Measurements from ENCODE around the gene STK10. TPM values are rescaled to one million over a fixed set of nuclear protein-coding genes. Genes with fewer than 3 reads are reported as not detected.

The STK10 gene
- total and polyA plus RNA-seq, 2 of the 8 experiments (the other 6 are each of a cell fraction or from before 2014, with no cell fraction given) = 10.5 to 21.4 TPM

DNA sequence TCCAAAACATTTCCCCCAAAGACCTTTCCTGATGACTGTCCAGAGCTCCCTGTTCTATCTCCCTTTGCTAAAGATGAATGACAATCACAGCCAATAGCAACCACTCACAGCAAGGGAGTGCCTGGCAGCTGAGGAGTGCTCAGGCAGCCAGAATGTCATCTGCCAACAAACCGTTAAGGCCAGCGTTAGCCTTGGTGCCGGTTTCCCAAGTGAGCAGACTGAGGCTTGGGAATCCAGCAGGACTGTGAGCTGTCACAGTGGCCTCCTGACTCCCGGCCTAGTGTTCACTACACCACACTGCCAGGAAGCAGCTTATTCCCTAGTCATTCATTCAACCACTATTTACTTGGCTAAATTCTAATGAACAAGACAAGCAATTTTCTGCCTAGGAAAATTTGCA lies 24.7 kb downstream of the STK10 start:
- Histone ChIP-seq H3K9ac (replicated peaks in 1 of 4; ENCODE audit: extremely low read depth in 1 of 4, low read depth in 3 of 4, low read length in 3 of 4) (no peak overlapping the region), H2BK15ac (ENCODE audit: low read length) (no peak overlapping the region; the same call in 1 of the 2 replicates), H2BK20ac (ENCODE audit: low read length) (no peak overlapping the region), H3K79me2 (ENCODE audit: control insufficient read depth in 1 of 2, insufficient read depth in 2 of 2, low read length in 2 of 2) (no peaks in the 10 kb centered on the region), H3K4me2 (ENCODE audit: insufficient read depth in 1 of 2, low read depth in 2 of 2, low read length in 2 of 2) (no peak overlapping the region), H2AFZ (ENCODE audit: low read length) (no peak overlapping the region), H4K5ac (ENCODE audit: insufficient read length, low read depth, low read length) (no peak overlapping the region), H4K20me1 (replicated peaks in 1 of 2; ENCODE audit: control insufficient read depth in 1 of 2, insufficient read depth in 2 of 2, low read length in 2 of 2) (no peaks in the 10 kb centered on the region), H2BK12ac (ENCODE audit: low read depth, low read length) (no peak overlapping the region), H3K36me3 (ENCODE audit: control insufficient read depth in 2 of 4, insufficient read depth in 4 of 4, low read length in 3 of 4) (no peaks in the 10 kb centered on the region), H3K9me3 (ENCODE audit: insufficient read depth in 2 of 2, low read depth in 1 of 2, low read length in 1 of 2) (no peaks in the 10 kb centered on the region), H3K23ac (ENCODE audit: insufficient read length) (no peak overlapping the region), H4K91ac (replicated peaks; ENCODE audit: insufficient read length, low read length) (no peak overlapping the region), H3K79me1 (ENCODE audit: low read depth, low read length) (peaks cover 8% of the 10 kb centered on the region; the same call in 1 of the 2 replicates), H2AK5ac (ENCODE audit: low read depth, low read length) (no peak overlapping the region), H3K18ac (ENCODE audit: extremely low read depth, low read length) (no peak overlapping the region), H3K27me3 (replicated peaks in 1 of 4; ENCODE audit: control insufficient read depth in 3 of 4, extremely low read depth in 1 of 4, insufficient read depth in 3 of 4, low read length in 3 of 4) (no peaks in the 10 kb centered on the region), H3K23me2 (ENCODE audit: low read depth, low read length) (no peaks in the 10 kb centered on the region), H4K8ac (ENCODE audit: extremely low read depth, insufficient read depth, low read length) (no peak overlapping the region), H3K4ac (replicated peaks; ENCODE audit: insufficient read length, low read depth, low read length) (no peak overlapping the region), H3K56ac (replicated peaks; ENCODE audit: insufficient read length, low read depth, low read length) (no peak overlapping the region), H2BK120ac (replicated peaks; ENCODE audit: low read depth, low read length) (no peak overlapping the region), H3K27ac (ENCODE audit: low read depth, low read length) (no peak overlapping the region), H3K4me3 (ENCODE audit: extremely low read depth in 1 of 4, insufficient read depth in 2 of 4, low read depth in 3 of 4, low read length in 4 of 4) (no peak overlapping the region), H3K4me1 (replicated peaks in 1 of 4; ENCODE audit: control insufficient read depth in 3 of 4, insufficient read depth in 4 of 4, low read length in 3 of 4) (peaks cover 0 to 4% (median 0%) of the 10 kb centered on the region in 4 experiments; a peak in 2 of 7 replicates), H2BK5ac (ENCODE audit: low read depth, low read length) (no peak overlapping the region), H3K14ac (ENCODE audit: insufficient read length) (no peak overlapping the region)
- FAIRE-seq = no peak
- WGBS, 2 experiments (ENCODE audit: extremely low coverage in 1 of 2, insufficient coverage in 1 of 2, insufficient read length in 1 of 2, insufficient replicate concordance in 2 of 2, low coverage in 1 of 2, low lambda C conversion rate in 2 of 2, missing lambda C conversion rate in 1 of 2) = 90% methylated on average over 4 of the region's 4 CpGs; no CpG with 5 or more reads in 1 of the 2 experiments
- no peak for TF ChIP-seq EGR1 (IDR thresholded peaks at IDR 0.05; ENCODE audit: borderline replicate concordance, low read depth, low read length)
- TF ChIP-seq, protein P1, sequence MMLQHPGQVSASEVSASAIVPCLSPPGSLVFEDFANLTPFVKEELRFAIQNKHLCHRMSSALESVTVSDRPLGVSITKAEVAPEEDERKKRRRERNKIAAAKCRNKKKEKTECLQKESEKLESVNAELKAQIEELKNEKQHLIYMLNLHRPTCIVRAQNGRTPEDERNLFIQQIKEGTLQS (IDR thresholded peaks at IDR 0.05; ENCODE audit: insufficient read depth, low read depth, low read length) = no peak
- TF ChIP-seq HDAC6 (IDR thresholded peaks at IDR 0.05; ENCODE audit: low read depth, low read length) = no peak
- TF ChIP-seq, protein P2, sequence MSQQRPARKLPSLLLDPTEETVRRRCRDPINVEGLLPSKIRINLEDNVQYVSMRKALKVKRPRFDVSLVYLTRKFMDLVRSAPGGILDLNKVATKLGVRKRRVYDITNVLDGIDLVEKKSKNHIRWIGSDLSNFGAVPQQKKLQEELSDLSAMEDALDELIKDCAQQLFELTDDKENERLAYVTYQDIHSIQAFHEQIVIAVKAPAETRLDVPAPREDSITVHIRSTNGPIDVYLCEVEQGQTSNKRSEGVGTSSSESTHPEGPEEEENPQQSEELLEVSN (IDR thresholded peaks at IDR 0.05) = no peak
- TF ChIP-seq HDAC2 (IDR thresholded peaks at IDR 0.05; ENCODE audit: borderline replicate concordance in 1 of 2, low read depth in 2 of 2, low read length in 2 of 2) = no peak
- CTCF ChIA-PET (ENCODE audit: partially characterized antibody) = interaction anchor here (0.6 to 5.6 kb wide), 6 partner anchors 10 to 356 kb away, joined by 3 to 42 read pairs (median 4); partner anchors contain the start of gene STK10
- no peak for DNase-seq (ENCODE audit: low read depth in 1 of 2, low spot score in 2 of 2)
- POLR2A ChIA-PET (ENCODE audit: partially characterized antibody) = interaction anchor here (1.2 kb wide), 1 partner anchor 67 kb away, joined by 3 read pairs; no protein-coding TSS in a partner anchor

Measured in H1 (cell line).